NT2/D1 (cell line): Measurements from ENCODE around the gene FBXO21.
"Not testable (repeated sequence)": the region's sequence is repeated elsewhere in the genome, so short reads cannot be mapped to it uniquely, and the experiment has no call there.

Experiments used
- DNase-seq: peaks from one replicate; pipeline ENCODE4 v3.0.0-alpha.2; 2011; ENCODE audit warnings: low read depth, low spot score
- H3K27me3 ChIP-seq: 2 replicates; pipeline ENCODE4 v1.6.0; 2011; ENCODE audit warnings: mild to moderate bottlenecking; ENCODE audit not compliant: insufficient read length, insufficient read depth
- H3K36me3 ChIP-seq: 2 replicates; pipeline ENCODE4 v1.6.1; 2011; ENCODE audit warnings: mild to moderate bottlenecking, low read length, mixed read lengths; ENCODE audit not compliant: insufficient read depth, insufficient read length
- H3K4me1 ChIP-seq: 2 replicates; pipeline ENCODE4 v1.5.1; 2011; ENCODE audit not compliant: insufficient read depth, insufficient read length
- H3K4me3 ChIP-seq: 2 replicates; pipeline ENCODE4 v1.5.1; 2011; ENCODE audit warnings: low read depth; ENCODE audit not compliant: insufficient read length
- H3K9ac ChIP-seq: 2 replicates; pipeline ENCODE4 v1.6.0; 2011; ENCODE audit warnings: low read depth; ENCODE audit not compliant: insufficient read length
- H3K9me3 ChIP-seq: 2 replicates; pipeline ENCODE4 v1.5.1; 2011; ENCODE audit warnings: mild to moderate bottlenecking, low read length; ENCODE audit not compliant: insufficient read depth
- SUZ12 ChIP-seq: IDR thresholded peaks from 2 replicates; pipeline ENCODE4 v1.6.1; 2011; ENCODE audit not compliant: insufficient read length, insufficient read depth; ENCODE audit errors: extremely low read depth
- YY1 ChIP-seq: IDR thresholded peaks from 2 replicates; pipeline ENCODE4 v1.6.1; 2011; ENCODE audit not compliant: insufficient read length, insufficient read depth
- ZNF274 ChIP-seq: IDR thresholded peaks from 2 replicates; pipeline ENCODE4 v1.6.1; 2011; ENCODE audit warnings: mild to moderate bottlenecking, low read depth, low read length

The FBXO21 gene

GRCh38 chr12:117109943-117110635 is 80.2 kb downstream of the FBXO21 start:
- TF ChIP-seq YY1 (no peak), ZNF274 (no peak), SUZ12 (no peak)
- no peak overlapping the region for H3K9ac ChIP-seq
- DNase-seq, result no peak
- no peaks in the 10 kb centered on the region for H3K9me3 ChIP-seq
- no peak overlapping the region for H3K4me3 ChIP-seq
- peaks cover 15% of the 10 kb centered on the region for H3K4me1 ChIP-seq
- H3K36me3 ChIP-seq, result no peaks in the 10 kb centered on the region
- no peaks in the 10 kb centered on the region for H3K27me3 ChIP-seq

GRCh38 chr12:117105902-117106301 is 84.4 kb downstream of the FBXO21 start:
- Histone ChIP-seq H3K9ac (no peak overlapping the region), H3K36me3 (no peaks in the 10 kb centered on the region), H3K9me3 (no peaks in the 10 kb centered on the region), H3K27me3 (no peaks in the 10 kb centered on the region), H3K4me1 (peaks cover 8% of the 10 kb centered on the region), H3K4me3 (no peak overlapping the region)
- DNase-seq, result no peak
- TF ChIP-seq YY1, result no peak
- TF ChIP-seq SUZ12, result no peak
- no peak for TF ChIP-seq ZNF274

DNA sequence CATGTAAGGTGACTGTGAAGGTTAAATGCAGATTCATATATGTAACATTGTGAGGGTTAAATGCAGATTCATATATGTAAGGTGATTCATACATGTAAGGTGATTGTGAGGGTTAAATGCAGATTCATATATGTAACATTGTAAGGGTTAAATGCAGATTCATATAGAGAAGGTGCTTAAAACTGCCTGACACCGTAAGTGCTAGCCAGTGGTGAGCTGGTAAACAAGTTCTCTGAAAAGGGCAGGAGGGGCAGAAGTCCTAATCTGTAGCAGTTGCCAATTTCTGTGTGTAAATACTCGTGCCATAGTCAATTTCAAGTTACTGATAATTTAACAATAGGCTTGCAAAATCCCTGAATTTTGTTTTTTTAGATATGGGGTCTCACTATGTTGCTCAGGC is 86.3 kb downstream of the FBXO21 start:
- not testable (repeated sequence) for H3K36me3 ChIP-seq, H3K4me1 ChIP-seq, H3K9ac ChIP-seq, H3K9me3 ChIP-seq, H3K4me3 ChIP-seq, DNase-seq
- H3K27me3 ChIP-seq, result peaks cover 12% of the 10 kb centered on the region

GRCh38 chr12:117102800-117103181 is 87.5 kb downstream of the FBXO21 start:
- H3K4me1 ChIP-seq, result peaks cover 9% of the 10 kb centered on the region
- no peaks in the 10 kb centered on the region for H3K9me3 ChIP-seq
- DNase-seq, result no peak
- TF ChIP-seq SUZ12, result no peak
- TF ChIP-seq ZNF274, result no peak
- no peak for TF ChIP-seq YY1
- H3K9ac ChIP-seq, result no peak overlapping the region
- no peak overlapping the region for H3K4me3 ChIP-seq
- H3K36me3 ChIP-seq, result no peaks in the 10 kb centered on the region
- peaks cover 24% of the 10 kb centered on the region for H3K27me3 ChIP-seq

DNA sequence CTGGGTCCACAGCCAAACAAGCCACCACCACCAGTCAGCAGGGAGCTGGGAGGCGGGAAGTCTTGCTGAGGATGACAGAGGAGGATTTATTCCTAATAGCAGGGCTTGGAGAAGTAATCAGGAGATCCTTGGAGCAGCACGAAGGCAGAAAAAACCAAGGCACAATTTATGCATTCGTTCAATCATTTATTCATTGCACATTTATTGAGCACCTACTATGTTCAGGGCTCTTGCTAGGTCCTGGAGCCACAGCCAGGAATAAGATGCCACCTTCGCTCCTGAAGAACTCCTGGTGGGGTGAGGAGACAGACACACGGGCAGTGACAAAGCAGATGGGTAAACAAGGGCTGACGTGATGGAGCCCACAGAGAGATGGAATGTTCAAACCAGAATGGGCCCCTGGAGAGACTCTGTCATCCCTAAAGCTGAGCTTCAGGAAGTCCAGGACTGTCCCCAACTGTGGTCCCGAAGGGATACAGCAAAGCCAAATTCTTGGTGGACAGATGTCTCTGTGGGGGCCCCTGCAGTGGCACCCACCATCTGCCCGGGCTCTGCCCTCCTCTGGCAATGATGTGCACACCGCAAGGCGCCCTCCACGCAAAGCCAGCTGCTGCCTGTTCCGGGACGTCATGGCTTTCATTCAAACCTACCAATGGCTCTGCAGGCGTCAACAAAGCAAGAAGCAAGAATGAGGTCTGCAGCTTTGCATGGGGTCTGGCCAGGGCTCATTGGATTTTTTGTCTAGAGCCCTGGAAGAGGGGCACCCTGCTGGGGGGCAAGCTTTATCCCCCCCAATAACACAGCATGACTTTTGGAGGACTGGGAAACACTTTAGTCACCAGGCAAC is 88.1 kb downstream of the FBXO21 start:
- Histone ChIP-seq H3K9ac (no peak overlapping the region), H3K36me3 (no peaks in the 10 kb centered on the region), H3K9me3 (no peaks in the 10 kb centered on the region), H3K27me3 (peaks cover 28% of the 10 kb centered on the region), H3K4me1 (peaks cover 12% of the 10 kb centered on the region), H3K4me3 (no peak overlapping the region)
- no peak for DNase-seq
- no peak for TF ChIP-seq YY1
- TF ChIP-seq ZNF274, result no peak
- TF ChIP-seq SUZ12, result no peak

DNA sequence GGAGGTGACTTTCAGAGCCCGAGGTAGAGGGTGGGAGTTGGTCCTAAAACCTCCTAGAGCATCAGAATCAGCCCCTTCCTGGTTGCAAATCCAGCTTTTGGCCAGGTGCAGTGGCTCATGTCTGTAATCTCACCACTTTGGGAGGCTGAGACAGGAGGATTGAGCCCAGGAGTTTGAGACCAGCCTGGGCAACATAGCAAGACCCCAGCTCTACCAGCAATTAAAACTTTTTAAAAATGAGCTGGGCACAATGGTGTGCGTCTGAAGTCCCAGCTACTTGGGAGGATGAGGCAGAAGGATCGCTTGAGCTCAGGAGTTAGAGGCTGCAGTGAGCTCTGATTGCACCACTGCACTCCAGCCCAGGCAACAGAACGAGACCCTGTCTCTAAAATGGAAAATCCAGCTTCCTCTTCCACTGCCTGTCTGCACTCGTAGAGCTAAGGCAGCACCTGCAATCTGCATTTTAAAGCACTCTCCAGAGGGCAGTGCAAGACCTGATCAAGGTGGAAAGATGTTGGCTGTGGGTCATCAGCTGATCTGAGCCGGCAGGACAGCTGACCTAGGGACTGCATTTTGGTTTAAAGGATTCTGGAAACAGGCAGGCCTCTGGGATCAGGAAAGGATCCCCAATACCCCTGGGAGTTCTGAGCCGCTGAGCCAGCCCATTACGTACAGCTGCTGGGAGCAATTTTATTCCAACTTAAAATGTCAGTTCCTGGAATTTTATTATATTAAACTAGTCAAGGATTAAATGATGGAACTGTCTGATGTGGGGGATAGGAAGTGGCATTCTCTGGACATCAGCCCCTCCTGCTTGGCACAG is 89.2 kb downstream of the FBXO21 start:
- Histone ChIP-seq H3K9me3 (no peaks in the 10 kb centered on the region), H3K4me1 (peaks cover 14% of the 10 kb centered on the region), H3K27me3 (peaks cover 30% of the 10 kb centered on the region), H3K36me3 (no peaks in the 10 kb centered on the region), H3K9ac (peak overlapping the region; percentile 0), H3K4me3 (no peak overlapping the region)
- no peak for DNase-seq
- no peak for TF ChIP-seq YY1
- TF ChIP-seq ZNF274, result no peak
- no peak for TF ChIP-seq SUZ12

GRCh38 chr12:117100251-117100650 is 90.0 kb downstream of the FBXO21 start:
- H3K4me3 ChIP-seq, result no peak overlapping the region
- H3K36me3 ChIP-seq, result no peaks in the 10 kb centered on the region
- peaks cover 30% of the 10 kb centered on the region for H3K27me3 ChIP-seq
- H3K9ac ChIP-seq, result peak overlapping the region; percentile 0
- no peaks in the 10 kb centered on the region for H3K9me3 ChIP-seq
- TF ChIP-seq YY1, result no peak
- TF ChIP-seq ZNF274, result no peak
- no peak for TF ChIP-seq SUZ12
- DNase-seq, result no peak
- peaks cover 14% of the 10 kb centered on the region for H3K4me1 ChIP-seq
